Fibroblast of skin of left quadriceps (primary cell): ENCODE data around the gene PCDHB9.
"Not testable (repeated sequence)": the region's sequence is repeated elsewhere in the genome, so short reads cannot be mapped to it uniquely, and the experiment has no call there.

Source experiments
- DNase-seq, 2 experiments: peaks; one replicate each; pipeline ENCODE4 v3.0.0-alpha.2; 2013; ENCODE audit warnings: low read depth in 2 of 2

Gene PCDHB9

DNA sequence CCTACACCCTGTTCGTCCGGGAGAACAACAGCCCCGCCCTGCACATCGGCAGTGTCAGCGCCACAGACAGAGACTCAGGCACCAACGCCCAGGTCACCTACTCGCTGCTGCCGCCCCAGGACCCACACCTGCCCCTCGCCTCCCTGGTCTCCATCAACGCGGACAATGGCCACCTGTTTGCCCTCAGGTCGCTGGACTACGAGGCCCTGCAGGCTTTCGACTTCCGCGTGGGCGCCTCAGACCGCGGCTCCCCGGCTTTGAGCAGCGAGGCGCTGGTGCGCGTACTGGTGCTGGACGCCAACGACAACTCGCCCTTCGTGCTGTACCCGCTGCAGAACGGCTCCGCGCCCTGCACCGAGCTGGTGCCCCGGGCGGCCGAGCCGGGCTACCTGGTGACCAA is 1.7 kb downstream of the PCDHB9 start:
- DNase-seq, result not testable (repeated sequence)

DNA sequence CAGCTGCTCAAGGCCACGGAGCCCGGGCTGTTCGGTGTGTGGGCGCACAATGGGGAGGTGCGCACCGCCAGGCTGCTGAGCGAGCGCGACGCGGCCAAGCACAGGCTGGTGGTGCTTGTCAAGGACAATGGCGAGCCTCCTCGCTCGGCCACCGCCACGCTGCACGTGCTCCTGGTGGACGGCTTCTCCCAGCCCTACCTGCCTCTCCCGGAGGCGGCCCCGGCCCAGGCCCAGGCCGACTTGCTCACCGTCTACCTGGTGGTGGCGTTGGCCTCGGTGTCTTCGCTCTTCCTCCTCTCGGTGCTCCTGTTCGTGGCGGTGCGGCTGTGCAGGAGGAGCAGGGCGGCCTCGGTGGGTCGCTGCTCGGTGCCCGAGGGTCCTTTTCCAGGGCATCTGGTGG is 2.2 kb downstream of the PCDHB9 start:
- DNase-seq, result not testable (repeated sequence)

DNA sequence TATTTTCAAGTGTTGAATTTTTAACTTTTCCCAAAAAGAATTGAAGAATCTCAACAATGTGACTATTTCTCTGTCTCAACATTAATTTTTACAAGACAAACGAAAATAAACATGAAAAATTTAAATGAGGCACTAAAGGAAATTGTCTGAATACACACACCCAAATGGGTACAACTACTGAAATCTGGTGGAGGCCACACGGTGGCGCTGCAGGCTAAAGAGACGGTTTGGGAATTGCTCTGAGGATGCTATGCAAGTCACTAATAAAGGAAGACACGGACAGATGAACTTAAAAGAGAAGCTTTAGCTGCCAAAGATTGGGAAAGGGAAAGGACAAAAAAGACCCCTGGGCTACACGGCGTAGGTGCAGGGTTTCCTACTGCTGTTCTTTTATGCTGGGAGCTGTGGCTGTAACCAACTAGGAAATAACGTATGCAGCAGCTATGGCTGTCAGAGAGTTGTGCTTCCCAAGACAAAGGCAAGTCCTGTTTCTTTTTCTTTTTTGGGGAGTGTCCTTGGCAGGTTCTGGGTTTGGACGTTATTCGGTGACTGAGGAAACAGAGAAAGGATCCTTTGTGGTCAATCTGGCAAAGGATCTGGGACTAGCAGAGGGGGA is 5.3 kb downstream of the PCDHB9 start, which contains the start of gene PCDHB10:
Gene PCDHB10 (plus strand): TSS at position 244 of the 616 bp plus-strand sequence. CDS start 200 bp downstream, at position 444.
- DNase-seq, result no peak

DNA sequence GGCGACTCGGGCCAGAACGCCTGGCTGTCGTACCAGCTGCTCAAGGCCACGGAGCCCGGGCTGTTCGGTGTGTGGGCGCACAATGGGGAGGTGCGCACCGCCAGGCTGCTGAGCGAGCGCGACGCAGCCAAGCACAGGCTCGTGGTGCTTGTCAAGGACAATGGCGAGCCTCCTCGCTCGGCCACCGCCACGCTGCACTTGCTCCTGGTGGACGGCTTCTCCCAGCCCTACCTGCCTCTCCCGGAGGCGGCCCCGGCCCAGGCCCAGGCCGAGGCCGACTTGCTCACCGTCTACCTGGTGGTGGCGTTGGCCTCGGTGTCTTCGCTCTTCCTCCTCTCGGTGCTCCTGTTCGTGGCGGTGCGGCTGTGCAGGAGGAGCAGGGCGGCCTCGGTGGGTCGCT is 7.4 kb downstream of the PCDHB9 start:
- DNase-seq, result not testable (repeated sequence)

DNA sequence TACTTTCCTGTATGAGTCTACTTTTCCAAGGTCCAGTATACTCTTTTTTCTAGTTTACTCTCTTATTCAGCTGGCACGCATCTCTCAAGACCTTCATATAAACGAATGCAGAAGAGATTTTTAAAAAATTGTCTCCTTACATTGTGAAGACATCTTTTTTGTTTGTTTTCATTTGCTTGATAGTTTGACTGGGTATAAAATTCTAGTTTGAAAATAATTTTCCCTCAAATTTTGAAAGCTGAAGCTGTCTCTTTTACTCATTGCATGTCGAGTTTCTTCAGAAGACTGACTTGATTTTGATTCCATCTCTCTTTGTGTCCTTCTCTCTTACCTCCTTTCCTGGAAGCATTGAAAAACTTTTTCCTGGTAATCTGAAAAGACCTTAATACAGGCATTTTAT is 9.4 kb downstream of the PCDHB9 start:
- no peak for DNase-seq

DNA sequence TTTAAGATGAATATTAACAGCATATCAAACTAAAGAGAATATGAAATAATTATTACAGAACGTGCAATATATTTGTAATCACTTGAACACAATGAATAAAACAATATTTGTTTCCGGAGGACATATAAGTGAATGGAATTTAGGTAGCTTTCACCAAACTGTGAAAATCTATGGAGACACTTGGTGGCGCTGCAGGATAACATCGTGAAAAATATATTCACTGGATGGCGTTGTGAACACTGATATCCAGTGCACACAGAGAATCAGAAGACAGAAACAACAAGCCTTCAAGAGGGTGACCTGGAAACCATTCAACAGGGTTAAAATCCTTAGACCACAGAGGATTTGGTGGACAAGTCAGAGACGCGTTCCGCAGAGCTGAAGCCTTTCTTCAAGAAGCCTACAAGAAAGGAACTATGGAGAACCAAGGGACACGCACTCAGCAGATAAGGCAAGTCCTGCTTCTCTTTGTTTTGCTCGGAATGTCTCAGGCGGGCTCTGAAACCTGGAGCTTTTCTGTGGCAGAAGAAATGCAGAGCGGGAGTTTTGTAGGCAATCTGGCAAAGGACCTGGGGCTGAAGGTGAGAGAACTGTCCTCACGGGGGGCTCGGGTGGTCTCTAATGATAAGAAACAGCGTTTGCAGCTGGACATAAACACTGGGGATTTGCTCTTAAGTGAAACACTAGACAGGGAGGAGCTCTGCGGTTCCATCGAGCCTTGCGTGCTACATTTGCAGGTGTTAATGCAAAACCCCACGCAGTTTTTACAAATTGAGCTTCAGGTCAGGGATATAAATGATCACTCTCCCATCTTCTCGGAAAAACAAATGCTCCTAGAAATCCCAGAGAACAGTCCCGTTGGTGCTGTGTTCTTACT is 12.6 kb downstream of the PCDHB9 start, which contains the start of gene PCDHB11:
Gene PCDHB11 (plus strand): TSS at position 269 of the 877 bp plus-strand sequence. CDS start 148 bp downstream, at position 417.
- no peak for DNase-seq

DNA sequence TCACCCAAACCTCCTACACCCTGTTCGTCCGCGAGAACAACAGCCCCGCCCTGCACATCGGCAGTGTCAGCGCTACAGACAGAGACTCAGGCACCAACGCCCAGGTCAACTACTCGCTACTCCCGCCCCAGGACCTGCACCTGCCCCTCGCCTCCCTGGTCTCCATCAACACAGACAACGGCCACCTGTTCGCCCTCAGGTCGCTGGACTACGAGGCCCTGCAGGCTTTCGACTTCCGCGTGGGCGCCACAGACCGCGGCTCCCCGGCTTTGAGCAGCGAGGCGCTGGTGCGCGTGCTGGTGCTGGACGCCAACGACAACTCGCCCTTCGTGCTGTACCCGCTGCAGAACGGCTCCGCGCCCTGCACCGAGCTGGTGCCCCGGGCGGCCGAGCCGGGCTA is 14.2 kb downstream of the PCDHB9 start:
- DNase-seq, result not testable (repeated sequence)

DNA sequence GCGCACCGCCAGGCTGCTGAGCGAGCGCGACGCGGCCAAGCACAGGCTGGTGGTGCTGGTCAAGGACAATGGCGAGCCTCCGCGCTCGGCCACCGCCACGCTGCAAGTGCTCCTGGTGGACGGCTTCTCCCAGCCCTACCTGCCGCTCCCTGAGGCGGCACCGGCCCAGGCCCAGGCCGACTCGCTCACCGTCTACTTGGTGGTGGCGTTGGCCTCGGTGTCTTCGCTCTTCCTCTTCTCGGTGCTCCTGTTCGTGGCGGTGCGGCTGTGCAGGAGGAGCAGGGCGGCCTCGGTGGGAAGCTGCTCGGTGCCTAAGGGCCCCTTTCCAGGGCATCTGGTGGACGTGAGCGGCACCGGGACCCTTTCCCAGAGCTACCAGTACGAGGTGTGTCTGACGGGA is 14.7 kb downstream of the PCDHB9 start:
- not testable (repeated sequence) for DNase-seq

DNA sequence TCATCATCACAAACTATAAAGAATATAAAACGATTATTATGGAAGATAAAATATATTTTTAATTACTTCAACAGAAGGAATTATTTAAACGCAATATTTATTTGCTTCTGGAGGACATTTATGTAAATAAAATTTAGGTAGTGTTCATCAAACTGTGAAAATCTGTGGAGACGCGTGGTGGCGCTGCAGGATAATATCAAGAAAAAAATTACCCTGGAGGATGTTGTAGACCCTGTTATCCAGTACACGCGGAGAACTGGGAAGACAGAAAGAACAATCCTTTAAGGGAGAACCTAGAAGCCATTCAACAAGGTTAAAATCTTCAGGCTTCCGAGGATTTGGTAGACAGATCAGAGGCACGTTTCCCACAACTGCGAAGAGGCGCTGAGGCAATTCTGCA is 21.5 kb downstream of the PCDHB9 start, which contains the start of gene PCDHB12:
Gene PCDHB12 (plus strand): TSS at position 242 of the 400 bp plus-strand sequence. CDS start 189 bp downstream, outside the sequence.
- no peak for DNase-seq

DNA sequence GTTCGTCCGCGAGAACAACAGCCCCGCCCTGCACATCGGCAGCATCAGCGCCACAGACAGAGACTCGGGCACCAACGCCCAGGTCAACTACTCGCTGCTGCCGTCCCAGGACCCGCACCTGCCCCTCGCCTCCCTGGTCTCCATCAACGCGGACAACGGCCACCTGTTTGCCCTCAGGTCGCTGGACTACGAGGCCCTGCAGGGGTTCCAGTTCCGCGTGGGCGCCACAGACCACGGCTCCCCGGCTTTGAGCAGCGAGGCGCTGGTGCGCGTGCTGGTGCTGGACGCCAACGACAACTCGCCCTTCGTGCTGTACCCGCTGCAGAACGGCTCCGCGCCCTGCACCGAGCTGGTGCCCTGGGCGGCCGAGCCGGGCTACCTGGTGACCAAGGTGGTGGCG is 23.3 kb downstream of the PCDHB9 start:
- not testable (repeated sequence) for DNase-seq

DNA sequence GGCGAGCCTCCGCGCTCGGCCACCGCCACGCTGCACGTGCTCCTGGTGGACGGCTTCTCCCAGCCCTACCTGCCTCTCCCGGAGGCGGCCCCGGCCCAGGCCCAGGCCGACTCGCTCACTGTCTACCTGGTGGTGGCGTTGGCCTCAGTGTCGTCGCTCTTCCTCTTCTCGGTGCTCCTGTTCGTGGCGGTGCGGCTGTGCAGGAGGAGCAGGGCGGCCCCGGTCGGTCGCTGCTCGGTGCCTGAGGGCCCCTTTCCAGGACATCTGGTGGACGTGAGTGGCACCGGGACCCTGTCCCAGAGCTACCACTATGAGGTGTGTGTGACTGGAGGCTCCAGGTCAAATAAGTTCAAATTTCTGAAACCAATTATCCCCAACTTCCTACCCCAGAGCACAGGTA is 23.9 kb downstream of the PCDHB9 start:
- DNase-seq, result not testable (repeated sequence)

DNA sequence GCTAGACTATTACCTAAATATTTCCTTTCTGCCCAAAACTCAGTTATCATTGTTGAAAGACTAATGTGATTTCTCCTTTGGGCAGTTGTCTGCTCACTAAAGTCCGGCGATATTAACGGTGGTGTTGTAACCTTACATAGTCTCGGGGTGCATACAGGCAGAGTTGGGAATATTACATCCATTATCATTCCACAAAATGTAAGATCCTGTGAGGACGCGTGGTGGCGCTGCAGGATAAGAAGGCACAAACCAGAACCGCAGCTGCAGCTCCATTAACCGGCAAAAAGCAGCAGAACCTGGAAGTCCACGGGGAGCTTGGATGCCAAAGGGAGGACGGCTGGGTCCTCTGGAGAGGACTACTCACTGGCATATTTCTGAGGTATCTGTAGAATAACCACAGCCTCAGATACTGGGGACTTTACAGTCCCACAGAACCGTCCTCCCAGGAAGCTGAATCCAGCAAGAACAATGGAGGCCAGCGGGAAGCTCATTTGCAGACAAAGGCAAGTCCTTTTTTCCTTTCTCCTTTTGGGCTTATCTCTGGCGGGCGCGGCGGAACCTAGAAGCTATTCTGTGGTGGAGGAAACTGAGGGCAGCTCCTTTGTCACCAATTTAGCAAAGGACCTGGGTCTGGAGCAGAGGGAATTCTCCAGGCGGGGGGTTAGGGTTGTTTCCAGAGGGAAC is 26.8 kb downstream of the PCDHB9 start, which contains the start of gene PCDHB13:
Gene PCDHB13 (plus strand): TSS at position 264 of the 684 bp plus-strand sequence. CDS start 205 bp downstream, at position 469.
- not testable (repeated sequence) for DNase-seq

DNA sequence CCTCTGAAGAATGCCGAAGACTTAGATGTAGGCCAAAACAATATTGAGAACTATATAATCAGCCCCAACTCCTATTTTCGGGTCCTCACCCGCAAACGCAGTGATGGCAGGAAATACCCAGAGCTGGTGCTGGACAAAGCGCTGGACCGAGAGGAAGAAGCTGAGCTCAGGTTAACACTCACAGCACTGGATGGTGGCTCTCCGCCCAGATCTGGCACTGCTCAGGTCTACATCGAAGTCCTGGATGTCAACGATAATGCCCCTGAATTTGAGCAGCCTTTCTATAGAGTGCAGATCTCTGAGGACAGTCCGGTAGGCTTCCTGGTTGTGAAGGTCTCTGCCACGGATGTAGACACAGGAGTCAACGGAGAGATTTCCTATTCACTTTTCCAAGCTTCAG is 27.6 kb downstream of the PCDHB9 start:
- DNase-seq, result not testable (repeated sequence)

DNA sequence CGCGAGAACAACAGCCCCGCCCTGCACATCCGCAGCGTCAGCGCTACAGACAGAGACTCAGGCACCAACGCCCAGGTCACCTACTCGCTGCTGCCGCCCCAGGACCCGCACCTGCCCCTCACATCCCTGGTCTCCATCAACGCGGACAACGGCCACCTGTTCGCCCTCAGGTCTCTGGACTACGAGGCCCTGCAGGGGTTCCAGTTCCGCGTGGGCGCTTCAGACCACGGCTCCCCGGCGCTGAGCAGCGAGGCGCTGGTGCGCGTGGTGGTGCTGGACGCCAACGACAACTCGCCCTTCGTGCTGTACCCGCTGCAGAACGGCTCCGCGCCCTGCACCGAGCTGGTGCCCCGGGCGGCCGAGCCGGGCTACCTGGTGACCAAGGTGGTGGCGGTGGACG is 28.5 kb downstream of the PCDHB9 start:
- not testable (repeated sequence) for DNase-seq

DNA sequence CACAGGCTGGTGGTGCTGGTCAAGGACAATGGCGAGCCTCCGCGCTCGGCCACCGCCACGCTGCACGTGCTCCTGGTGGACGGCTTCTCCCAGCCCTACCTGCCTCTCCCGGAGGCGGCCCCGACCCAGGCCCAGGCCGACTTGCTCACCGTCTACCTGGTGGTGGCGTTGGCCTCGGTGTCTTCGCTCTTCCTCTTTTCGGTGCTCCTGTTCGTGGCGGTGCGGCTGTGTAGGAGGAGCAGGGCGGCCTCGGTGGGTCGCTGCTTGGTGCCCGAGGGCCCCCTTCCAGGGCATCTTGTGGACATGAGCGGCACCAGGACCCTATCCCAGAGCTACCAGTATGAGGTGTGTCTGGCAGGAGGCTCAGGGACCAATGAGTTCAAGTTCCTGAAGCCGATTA is 29.1 kb downstream of the PCDHB9 start:
- DNase-seq, result not testable (repeated sequence)

DNA sequence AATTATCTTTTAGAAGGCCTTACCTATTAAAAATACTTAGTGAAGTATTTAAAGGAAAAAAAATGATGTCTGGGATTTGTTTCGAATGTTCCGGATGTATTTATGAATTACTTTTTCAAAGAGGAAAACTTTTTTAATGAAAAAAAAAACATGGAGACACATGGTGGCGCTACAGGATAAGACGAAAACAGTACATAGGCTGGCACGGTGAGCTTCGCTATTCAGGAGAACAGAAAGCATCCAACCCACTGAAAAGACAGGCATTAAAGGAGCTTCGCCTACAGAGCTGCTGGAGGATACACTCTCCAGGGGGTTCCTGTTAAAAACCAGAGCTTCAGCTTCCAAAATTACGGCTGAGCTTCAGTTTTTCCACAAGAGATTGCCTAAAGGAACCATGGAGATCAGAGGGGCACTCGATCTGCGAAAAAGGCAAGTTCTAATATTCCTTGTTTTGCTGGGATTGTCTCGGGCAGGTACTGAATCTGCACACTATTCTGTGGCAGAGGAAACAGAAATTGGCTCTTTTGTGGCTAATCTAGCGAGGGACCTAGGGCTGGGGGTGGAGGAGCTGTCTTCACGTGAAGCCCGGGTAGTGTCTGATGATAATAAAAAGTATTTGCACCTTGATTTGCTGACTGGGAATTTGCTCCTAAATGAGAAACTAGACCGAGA is 36.3 kb downstream of the PCDHB9 start, which contains the start of gene PCDHB14:
Gene PCDHB14 (plus strand): TSS at position 232 of the 672 bp plus-strand sequence. CDS start 163 bp downstream, at position 395.
- no peak for DNase-seq

DNA sequence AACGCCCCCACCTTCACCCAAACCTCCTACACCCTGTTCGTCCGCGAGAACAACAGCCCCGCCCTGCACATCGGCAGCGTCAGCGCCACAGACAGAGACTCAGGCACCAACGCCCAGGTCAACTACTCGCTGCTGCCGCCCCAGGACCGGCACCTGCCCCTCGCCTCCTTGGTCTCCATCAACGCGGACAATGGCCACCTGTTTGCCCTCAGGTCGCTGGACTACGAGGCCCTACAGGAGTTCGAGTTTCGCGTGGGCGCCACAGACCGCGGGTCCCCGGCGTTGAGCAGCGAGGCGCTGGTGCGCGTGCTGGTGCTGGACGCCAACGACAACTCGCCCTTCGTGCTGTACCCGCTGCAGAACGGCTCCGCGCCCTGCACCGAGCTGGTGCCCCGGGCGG is 37.9 kb downstream of the PCDHB9 start:
- not testable (repeated sequence) for DNase-seq

DNA sequence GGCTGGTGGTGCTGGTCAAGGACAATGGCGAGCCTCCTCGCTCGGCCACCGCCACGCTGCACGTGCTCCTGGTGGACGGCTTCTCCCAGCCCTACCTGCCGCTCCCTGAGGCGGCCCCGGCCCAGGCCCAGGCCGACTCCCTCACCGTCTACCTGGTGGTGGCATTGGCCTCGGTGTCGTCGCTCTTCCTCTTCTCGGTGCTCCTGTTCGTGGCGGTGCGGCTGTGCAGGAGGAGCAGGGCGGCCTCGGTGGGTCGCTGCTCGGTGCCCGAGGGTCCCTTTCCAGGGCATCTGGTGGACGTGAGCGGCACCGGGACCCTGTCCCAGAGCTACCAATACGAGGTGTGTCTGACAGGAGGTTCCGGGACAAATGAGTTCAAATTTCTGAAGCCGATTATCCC is 38.5 kb downstream of the PCDHB9 start:
- not testable (repeated sequence) for DNase-seq

DNA sequence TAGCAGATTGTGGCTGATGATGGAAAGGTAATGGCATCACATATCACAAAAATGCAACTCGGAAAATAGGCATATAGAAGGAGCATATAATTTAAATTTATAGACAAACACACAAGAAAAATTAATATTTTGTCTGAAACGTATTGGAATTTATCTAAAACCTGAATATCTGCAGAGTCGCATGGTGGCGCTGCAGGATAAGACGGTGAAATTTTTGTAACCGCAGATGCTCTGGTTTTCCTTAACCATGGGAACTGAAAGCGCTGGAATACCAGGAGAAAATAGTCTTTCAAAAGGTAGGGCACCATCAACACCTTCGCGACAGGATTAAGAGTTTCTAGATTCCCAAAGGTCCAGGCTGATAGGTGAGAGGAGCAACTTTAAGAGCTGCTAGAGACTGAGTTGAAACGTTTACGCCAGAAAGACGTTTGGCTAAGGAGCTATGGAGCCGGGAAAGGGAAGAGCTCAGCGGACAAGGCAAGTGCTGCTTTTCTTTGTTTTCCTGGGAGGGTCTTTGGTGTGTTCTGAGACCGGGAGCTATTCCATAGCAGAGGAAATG is 47.2 kb downstream of the PCDHB9 start:
- DNase-seq, result no peak

DNA sequence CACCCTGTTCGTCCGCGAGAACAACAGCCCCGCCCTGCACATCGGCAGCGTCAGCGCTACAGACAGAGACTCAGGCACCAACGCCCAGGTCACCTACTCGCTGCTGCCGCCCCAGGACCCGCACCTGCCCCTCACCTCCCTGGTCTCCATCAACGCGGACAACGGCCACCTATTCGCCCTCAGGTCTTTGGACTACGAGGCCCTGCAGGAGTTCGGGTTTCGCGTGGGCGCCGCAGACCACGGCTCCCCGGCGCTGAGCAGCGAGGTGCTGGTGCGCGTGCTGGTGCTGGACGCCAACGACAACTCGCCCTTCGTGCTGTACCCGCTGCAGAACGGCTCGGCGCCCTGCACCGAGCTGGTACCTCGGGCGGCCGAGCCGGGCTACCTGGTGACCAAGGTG is 49.0 kb downstream of the PCDHB9 start:
- not testable (repeated sequence) for DNase-seq
